NCI-H82 treated with DMSO at 0.1 percent for 48 hours (cell line): ENCODE data around the gene ANKS1B.
"Not testable (repeated sequence)": the region's sequence is repeated elsewhere in the genome, so short reads cannot be mapped to it uniquely, and the experiment has no call there.

Experiments used
- DNase-seq: peaks from one replicate; lab custom pipeline; 2025; ENCODE audit not compliant: unreplicated experiment; lab: John Stamatoyannopoulos, UW

ANKS1B gene

DNA sequence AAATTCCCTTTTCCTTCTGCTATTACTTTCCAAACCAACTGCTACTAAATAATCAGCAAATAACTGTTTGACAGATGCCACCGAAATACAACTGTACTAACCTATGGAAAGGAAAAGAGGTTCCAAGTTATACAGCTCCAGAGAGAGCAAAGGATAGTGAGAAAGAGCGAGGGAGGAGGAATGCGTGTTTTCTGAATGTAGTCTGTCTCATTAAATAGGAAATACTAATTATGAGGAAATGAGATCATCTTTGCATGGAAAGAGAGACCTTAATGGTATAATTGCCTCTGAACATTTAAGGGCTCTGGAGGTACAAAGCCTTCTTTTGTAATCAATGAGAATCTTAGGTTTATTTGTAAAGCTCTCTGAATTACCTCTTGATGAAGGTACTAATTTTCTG, 1144.4 kb downstream of the ANKS1B start:
- no peak for DNase-seq

DNA sequence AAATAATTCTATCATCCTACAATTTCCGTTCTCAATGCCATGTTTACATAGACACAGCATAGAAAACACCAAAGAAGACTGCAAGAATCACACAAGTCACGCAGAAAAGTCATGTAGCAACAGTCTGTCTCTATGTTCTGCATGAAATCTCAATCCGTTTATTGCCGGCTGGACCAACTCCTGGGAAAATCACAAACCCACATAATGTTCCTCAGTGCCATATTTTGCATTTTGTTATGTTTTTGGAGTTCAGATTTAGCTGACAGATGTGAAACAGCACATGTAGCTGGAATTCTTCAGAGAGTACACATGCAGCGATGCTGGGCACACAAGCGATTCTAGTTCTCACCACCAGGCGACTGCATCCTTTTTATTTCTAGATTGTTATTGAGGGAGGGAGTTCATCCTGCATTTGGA, 1146.5 kb downstream of the ANKS1B start:
- DNase-seq = no peak

DNA sequence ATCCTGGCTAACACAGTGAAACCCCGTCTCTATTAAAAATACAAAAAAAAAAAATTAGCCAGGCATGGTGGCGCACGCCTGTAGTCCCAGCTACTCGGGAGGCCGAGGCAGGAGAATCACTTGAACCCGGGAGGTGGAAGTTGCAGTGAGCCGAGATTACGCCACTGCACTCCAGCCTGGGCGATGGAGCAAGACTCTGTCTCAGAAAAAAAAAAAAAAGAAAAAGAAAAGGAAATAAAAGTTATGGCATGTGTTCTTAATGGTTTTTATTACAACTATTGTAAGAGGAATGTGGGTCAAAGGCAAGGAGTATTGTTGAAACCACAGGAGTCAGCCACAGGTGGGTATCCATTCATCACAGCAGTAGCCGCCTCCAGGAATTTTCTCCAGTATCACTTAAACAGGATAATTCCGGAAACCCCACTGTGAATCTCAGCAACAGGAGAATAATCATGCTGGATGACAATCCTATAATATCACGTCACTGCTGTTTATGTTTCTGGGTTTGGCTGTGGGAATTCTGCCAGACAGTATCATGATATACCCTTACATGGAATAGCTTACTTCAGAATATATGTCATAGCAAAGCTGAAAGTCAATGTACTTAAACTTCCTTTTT, 1147.5 kb downstream of the ANKS1B start:
- not testable (repeated sequence) for DNase-seq

DNA sequence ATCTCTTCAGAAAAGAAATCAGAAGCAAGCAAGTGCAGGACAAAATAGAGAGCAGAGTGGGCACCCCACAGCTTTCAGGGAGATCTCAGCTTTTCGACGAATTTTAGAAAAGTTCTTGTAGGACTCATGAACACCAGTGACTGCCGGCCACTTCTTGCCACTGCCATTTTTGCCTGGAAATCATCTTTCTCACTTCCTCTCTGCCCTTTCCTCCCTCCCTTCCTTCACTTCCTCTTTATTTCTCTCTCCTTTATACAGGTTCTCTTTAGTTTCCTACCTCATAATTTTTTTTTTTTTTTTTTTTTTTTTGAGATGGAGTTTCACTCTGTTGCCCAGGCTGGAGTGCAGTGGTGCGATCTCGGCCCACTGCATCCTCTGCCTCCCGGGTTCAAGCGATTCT, 1154.1 kb downstream of the ANKS1B start:
- no peak for DNase-seq

DNA sequence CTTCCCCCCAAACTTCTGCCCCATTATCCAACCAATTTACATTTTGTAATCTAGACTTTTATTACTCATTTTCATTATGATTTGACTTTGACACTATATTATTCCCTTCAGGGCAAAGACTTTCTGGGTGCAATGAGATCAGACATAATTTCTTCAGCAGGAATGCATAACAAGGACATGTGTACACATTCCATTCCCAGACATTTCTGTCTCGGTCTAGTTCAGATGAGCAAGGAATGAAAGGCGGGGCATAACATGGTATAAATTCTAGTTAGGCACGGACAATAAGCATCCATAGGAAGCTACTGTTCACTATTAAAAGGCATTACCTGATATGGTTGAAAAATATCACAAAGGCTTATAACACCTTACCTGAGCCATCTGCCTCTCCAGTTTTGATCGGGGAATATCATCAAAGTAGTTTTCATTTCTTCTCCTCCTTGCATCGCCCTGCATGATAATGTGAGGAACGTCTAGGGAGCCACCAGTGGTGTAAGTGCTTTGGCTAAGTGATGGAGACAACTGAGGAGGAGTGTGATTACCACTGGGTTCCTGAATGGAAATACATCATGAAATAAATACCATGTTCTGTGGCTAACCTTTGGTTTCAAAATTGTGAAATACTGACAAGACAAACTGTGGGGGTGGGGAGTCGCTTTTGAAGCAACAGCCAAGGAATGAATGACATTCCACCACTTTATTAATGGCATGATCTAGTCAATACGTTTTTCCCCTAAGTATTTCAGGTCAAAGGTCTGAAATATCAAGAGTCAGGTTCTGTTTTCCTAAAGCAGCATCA, 1155.7 kb downstream of the ANKS1B start:
- DNase-seq = no peak

DNA sequence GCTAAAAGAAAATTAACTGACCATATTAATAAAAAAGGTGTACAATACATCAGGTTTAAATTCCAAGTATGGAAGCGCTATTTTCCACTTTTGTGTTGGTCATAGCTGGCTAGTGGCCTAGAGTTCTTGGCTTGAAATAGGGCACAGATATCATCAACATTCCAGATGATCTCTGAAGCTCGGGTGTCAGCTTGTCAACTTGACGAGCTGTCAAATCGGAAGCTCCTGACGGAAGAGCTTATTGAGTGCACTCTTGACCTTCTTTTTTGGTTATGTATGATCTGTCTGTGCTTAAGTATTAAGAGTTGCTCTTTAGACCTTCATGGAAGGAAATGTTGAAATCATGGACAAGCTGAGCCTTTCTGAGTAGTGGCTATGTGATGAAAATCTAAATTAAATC, 1161.7 kb downstream of the ANKS1B start:
- DNase-seq = no peak

DNA sequence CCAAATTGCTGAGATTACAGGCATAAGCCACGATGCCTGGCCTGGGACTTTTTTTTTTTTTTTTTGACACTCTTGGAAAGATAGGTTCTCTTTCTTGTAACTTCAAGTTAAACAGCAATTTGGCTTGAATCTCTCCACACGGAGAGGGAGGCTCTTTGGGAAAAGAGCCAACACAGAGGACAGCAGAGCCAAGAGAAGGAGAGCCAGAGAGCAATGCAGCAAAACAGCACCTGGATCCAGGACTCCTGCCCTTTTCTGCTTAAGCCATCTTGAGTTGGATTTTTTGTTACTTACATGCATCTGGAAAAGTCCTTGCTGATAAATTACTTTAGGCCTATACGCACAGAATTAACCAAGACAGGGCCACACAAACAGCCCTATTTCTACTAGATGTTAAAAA, 1162.9 kb downstream of the ANKS1B start:
- DNase-seq = no peak

DNA sequence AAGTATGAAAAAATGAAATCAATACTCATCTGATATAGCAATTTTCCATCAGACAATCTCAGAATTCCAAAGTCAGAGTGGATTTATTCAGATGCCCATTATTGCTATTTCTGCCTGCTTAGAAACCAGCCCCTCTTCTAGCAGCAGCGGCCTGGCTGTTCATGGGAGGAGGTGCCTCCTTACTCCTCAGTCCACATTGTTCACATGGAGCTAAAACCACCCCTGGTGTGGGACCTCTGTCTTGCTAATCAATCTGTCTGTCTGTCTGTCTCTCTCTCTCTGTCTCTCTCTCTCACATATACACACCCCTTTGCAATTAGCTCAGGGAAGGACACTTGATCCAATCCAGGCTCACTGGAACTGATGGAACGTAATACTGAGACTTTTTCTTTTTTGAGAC, 1163.5 kb downstream of the ANKS1B start:
- no peak for DNase-seq

DNA sequence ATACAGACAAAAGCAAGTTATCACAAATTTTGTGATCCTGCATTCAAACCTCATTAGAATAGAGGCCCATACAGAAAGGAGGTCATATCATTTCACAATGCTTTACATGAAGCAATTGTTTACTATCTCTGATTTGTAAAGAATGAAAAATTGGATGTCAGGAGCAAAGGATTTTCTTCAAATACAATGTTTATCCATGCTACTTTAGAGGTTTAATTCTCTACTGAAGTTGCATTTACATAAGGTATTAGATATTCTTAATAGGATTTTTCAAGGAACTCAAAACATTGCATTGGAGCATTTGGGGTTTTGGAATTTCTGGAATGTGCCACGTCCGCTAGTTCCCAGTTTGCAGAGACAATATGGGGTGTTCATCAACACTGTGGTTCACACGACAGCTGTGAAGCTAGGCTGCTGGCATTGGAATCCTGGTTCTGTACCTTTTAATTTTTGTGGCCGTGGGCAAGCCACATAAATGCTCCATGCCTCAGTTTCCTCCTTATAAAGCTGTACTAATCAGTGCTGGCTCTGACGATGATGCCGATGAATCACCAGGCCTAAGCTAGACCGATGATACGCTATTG, 1164.8 kb downstream of the ANKS1B start:
- DNase-seq = no peak

DNA sequence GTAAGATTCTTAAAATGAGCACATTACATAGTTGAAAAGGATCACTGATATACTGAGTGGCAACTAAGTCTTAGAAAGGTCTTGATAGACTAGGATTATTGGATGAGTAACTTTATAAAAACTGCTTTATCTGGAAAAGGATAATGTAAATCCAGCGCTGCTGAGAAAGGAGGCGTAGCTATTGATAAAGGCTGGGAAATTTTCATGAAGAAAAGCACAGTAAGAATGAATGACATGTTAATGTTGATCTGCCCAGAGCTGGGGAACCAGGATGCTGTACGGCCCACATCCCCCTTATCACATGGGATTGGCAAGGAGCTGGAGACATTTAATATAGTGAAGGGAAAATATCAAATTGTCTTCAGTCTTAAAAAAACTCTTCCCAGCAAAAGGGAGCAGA, 1165.7 kb downstream of the ANKS1B start:
- DNase-seq = no peak

DNA sequence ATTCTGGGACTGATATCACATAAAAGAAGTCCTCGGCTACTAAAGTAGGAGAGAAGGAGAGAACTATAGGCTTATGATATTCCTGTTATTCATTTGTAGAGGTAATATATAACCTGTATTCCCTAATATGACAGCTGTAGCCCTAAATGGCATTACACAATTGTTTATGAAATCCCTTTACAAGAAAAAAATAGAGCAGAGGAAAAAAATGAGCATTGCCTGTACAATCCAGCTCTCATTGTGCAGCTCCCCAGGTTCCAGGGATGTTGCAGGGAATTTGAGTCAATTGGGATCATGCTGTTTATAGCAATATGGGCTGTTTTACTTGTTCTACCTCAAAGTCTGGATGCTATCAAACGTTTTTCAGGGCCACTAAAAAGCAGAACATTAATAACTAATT, 1166.5 kb downstream of the ANKS1B start:
- no peak for DNase-seq

DNA sequence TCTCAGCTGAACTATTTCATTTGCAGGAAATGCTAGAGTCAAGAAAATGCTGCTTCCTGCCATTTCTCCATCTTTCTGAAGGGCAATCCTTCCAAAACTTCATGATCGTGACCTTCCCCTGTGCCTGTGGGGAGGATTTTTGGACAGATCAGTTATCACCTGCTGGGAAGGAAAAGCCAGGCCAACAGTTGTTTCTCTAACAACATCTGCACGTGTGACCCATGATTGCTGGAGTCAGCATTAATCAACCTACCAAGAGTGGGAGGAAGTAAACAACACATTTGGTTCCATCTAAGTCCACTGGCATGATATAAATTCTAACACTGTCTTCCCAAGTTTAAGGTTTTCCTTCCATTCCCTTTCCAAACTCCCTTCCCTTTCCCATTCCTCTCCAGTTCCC, 1167.0 kb downstream of the ANKS1B start:
- no peak for DNase-seq

DNA sequence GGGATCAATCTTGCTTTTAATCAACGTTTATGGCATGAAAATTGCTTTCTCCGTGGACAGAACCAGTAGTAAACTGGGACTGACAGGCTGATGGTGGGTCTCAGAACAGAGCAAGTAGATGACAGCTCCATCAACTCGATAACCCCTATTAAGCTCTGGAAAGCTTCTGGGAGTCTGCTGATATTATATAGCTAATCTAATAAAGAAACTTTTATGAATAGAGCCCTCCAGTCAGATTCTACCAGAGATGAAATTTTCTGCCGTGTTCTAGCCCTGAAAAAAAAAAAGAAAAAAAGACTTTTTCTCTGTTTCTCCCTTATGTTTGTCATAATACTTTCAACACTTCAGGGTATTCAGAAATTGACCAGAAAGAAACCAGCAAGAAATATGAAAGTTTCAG, 1168.0 kb downstream of the ANKS1B start:
- no peak for DNase-seq

DNA sequence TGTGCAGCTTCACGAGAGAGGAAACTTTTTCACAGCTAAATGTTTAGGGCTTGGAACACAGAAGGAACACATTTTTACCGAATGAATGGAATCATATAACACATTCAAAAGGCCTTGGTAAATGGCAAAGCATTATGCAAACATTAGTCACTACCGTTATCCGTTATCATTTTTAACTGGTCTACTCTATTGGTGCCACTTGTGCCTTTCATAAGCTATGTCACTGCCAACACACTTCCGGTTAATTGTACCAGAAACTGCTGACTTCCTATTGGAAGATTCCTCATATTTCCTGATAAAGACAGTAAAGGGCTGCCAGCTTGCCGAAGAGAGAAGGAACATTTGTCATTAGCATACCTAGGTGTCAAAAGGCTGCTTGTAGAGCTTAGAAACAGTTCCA, 1170.5 kb downstream of the ANKS1B start:
- no peak for DNase-seq

DNA sequence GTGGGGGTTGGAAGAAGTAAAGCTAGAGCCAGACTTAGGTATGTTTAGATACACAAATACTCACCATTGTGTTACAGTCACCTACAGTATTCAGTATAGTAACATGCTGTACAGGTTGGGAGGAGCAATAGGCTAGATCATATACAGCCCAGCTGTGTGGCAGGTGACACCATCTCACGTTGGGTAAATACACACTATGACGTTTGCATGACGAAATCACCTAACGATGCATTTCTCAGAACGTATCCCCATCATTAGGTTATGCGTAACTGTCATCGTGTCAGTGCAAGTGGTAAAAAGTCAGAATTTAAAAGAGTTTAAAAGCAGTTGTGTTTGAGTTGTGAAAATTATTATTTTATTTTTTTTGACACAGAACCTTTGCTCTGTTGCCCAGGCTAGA, 1172.5 kb downstream of the ANKS1B start:
- DNase-seq = no peak

DNA sequence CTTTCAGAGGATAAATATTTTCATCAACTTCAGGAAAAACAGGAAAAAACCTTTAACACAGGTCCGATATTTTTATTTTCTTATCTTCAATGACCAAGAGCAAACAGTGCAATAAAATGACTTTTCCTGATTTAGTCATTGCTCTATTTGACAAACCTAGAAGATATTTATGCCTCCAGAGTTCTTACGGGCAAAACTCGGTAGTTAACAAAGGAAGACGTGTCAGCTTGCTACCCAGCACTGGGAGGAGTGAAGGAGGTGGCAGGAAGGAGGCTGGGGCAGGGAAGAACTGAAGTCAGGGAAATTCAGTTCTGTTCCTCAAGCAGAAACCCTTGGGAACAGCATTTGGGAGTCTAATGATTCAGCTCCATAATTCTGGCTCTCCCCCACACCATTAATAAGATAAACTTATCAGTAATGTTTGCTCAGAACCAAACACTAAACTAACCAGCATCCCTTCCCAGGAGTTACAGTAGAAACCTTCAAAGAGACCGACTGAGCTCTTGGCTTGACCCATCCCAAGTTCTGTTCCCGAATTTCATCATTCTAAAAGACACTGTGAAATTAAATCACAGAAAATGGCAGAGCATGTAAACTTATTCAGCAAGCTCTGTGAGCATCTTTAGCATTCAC, 1176.4 kb downstream of the ANKS1B start:
- DNase-seq = no peak

DNA sequence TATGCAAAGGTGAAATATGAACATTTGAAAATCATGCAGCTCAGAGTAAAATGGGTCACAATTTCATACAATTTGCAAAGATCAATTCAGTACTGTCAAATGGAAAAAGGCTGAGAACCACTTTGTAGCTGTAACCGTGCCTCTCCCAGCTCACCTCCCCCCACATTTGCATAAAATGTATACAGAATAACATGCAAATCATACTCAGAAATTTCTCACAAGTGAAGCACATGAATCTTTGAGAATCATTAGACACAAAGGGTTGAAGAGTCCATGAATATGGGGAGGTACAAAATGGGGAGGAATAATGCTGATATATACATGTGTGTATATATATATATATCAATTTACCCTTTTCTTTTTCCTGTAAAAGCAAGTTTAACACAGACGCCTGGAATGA, 1177.5 kb downstream of the ANKS1B start:
- no peak for DNase-seq

DNA sequence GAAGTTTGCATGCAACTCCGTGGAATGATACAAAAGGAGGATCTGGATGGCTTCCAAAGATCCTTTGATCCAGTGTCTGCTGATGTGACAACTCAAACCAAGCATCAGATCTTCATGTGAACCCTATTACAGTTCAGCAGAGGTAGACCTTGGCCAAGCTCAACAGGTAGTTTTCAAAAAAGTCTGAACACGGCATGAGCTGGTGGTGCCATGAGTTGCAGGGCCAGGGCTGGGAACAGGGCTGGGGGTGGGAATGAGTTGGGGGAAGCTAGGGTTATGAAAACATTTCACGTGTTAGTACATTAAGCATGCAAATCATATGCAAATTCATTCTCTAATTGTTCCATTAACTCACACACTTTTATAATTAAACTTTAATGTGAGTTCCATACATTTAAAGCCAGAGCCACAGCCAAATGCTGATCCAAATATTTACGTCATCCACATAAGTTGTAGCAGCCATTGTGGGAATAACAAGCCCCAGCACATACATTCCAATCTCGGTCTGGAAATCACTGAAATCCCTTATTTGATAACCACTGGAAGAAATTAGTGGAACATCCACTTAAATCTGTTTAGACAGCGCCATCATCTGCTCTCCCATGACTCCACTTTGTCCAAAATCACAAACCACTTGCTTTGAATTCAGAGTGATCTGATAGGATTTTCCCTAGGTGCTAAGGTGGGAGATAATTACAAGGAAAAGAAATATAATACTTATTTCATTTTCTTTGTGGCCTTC, 1181.1 kb downstream of the ANKS1B start:
- DNase-seq = no peak

DNA sequence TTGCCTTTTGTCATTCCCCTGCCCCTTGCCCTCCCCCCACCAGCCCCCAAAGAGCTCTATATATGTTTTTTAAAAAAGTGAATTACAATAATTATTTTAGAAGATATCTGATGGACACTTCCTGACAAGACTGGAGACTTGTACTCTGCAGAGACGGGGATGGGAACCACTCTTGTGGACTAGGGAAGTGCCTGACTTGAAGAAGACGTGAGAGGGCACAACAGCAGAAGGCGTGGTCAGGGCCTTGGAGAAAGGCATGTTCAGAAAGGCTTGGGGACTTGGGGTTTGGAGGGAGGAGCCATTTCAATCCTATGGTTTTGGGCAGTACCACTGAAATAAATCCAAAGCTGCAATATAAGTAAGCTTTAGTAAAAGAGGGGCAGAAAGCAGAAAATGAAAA, 1184.9 kb downstream of the ANKS1B start:
- no peak for DNase-seq

DNA sequence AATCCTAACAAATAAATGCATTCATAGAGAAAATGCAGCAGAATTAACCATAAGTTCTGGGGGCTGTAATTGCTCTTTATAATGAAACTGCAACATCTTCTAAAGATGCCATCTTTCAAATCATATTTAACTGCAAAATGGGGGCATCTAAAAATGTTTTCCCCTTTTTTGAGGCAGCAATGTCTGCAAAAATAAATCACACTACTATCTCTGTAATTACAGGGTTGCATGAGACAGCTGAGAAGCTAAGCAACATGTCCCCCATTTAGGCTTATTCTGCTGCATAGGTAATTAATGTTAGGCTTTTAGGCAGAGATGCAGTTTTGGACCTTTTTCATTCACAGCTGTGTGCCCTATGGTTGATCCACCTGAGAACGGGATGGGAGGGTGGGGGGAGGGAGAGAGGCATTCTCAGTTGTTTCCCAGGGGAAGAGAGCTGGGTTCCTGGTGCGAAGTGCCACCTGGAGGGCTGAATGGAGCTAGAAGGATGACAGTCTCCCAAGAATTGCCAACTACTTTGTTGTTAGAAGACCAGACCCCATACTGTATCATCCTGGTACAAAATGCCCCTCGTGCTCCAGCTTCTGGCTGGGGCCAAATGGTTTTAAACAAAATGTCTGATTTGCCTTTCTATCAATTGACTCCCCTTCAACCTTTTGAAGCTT, 1185.5 kb downstream of the ANKS1B start:
- DNase-seq = no peak

DNA sequence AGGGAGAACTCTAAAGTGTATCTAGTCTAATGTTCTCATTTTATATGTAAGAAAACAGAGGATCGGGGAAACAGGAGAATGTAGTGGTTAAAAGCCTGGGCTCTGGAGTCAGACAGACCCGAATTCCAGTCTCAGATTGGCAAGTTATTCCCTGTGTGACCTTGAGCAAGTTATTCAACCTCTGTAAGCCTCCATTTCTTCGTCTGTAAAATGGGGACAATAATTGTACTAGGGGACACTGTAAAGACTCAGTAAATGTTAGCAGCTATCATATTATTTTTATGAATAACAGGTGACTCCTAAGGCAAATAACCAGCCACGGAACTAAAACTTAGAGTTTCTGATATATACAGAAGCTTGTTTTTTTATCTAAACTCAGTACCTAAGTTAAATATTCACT, 1187.5 kb downstream of the ANKS1B start:
- DNase-seq = no peak
